Glomerular visceral epithelial cell (primary cell): ENCODE results near the gene RPS25.
"Not testable (repeated sequence)": the region's sequence is repeated elsewhere in the genome, so short reads cannot be mapped to it uniquely, and the experiment has no call there.

Experiments used
- DNase-seq: peaks from one replicate; pipeline ENCODE4 v3.0.0-alpha.2; 2016; ENCODE audit errors: extremely low spot score

The RPS25 gene

GRCh38 chr11:119039471-119039870 lies 21.3 kb upstream of the RPS25 start:
- not testable (repeated sequence) for DNase-seq

GRCh38 chr11:119038884-119039283 lies 20.7 kb upstream of the RPS25 start:
- no peak for DNase-seq

GRCh38 chr11:119034813-119035212 lies 16.7 kb upstream of the RPS25 start:
- DNase-seq, result no peak

- DNase-seq, result not testable (repeated sequence)
These were observed 15.3 kb upstream of the RPS25 start for GRCh38 chr11:119033421-119033820.

GRCh38 chr11:119031912-119032280 lies 13.8 kb upstream of the RPS25 start:
- DNase-seq, result no peak

- peak; percentile 97 for DNase-seq
These were observed 12.3 kb upstream of the RPS25 start, which contains the start of gene SLC37A4 for GRCh38 chr11:119030329-119031047. SLC37A4 (minus strand) TSS chr11:119030877.

- DNase-seq, result no peak
These were observed 11.8 kb upstream of the RPS25 start for GRCh38 chr11:119030029-119030328.

- peak; percentile 89 for DNase-seq
These were observed 11.3 kb upstream of the RPS25 start for GRCh38 chr11:119029340-119030028.

GRCh38 chr11:119029069-119029339 lies 10.9 kb upstream of the RPS25 start:
- DNase-seq, result no peak

- DNase-seq, result peak; percentile 25
These were observed 10.4 kb upstream of the RPS25 start for GRCh38 chr11:119028346-119029068.

- no peak for DNase-seq
These were observed 9.6 kb upstream of the RPS25 start for GRCh38 chr11:119027561-119028345.

- no peak for DNase-seq
These were observed 8.8 kb upstream of the RPS25 start for GRCh38 chr11:119026970-119027369.

GRCh38 chr11:119025978-119026766 lies 8.0 kb upstream of the RPS25 start:
- DNase-seq, result no peak

- no peak for DNase-seq
These were observed 7.4 kb upstream of the RPS25 start for GRCh38 chr11:119025541-119025940.

GRCh38 chr11:119025099-119025473 lies 6.9 kb upstream of the RPS25 start:
- no peak for DNase-seq

GRCh38 chr11:119024430-119025098 lies 6.4 kb upstream of the RPS25 start:
- no peak for DNase-seq

- DNase-seq, result no peak
These were observed 5.6 kb upstream of the RPS25 start for GRCh38 chr11:119023741-119024140.

- DNase-seq, result no peak
These were observed 3.5 kb upstream of the RPS25 start for GRCh38 chr11:119021631-119022030.

GRCh38 chr11:119019996-119020395 lies 1.9 kb upstream of the RPS25 start:
- DNase-seq, result no peak

GRCh38 chr11:119017377-119017776 lies 766 bp downstream of the RPS25 start:
- not testable (repeated sequence) for DNase-seq
